Measurements from ENCODE around the gene FBLN5. TPM values are rescaled to one million over a fixed set of nuclear protein-coding genes. Genes with fewer than 3 reads are reported as not detected.

The FBLN5 gene
- total RNA-seq, 1 donor from 2014 or later = 2.2 TPM

DNA sequence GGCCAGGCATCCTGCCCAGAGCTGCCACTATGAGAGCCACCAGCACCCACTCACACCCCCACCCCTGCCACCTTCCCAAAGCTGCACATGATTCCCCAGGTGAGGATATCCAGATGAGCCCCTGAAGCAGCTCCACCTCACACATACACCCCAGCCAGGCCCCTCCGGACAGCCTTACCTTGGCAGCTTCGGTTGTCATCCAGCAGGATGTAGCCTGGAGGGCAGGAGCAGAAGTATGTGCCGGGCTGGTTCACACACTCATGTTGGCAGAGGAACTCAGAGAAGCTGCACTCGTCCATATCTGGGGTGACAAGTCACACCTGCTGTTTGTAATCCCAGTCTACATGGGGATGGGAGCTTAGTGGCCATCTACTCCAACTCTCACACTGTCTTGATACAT, 64.7 kb downstream of the FBLN5 start:
- TF ChIP-seq, protein P1, sequence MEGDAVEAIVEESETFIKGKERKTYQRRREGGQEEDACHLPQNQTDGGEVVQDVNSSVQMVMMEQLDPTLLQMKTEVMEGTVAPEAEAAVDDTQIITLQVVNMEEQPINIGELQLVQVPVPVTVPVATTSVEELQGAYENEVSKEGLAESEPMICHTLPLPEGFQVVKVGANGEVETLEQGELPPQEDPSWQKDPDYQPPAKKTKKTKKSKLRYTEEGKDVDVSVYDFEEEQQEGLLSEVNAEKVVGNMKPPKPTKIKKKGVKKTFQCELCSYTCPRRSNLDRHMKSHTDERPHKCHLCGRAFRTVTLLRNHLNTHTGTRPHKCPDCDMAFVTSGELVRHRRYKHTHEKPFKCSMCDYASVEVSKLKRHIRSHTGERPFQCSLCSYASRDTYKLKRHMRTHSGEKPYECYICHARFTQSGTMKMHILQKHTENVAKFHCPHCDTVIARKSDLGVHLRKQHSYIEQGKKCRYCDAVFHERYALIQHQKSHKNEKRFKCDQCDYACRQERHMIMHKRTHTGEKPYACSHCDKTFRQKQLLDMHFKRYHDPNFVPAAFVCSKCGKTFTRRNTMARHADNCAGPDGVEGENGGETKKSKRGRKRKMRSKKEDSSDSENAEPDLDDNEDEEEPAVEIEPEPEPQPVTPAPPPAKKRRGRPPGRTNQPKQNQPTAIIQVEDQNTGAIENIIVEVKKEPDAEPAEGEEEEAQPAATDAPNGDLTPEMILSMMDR (conservative IDR thresholded peaks at IDR 0.05; ENCODE audit: low read depth, low read length) = no peak
- DNase-seq (ENCODE audit: low read depth) = no peak
- no peak overlapping the region for H3K4me3 ChIP-seq (ENCODE audit: low read depth, low read length)

DNA sequence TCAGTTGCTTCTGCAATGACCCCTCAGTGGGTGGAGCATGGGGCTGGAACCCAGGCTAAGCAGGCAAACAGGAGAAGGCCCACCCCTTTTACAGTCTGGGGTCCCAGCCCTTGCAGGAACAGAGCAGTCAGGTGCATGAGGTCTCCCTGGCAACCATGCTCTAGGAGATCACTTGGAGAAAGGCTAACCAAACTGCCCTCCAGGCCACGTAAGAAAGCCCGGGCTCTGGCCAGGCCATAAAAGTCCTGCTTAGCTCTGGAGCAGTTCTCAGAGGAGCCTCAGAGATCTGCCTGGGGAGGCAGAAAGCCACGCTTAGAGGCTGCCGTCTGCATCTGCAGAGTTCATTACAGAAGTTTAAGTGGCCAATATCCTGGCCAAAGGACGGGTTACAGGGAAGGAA, 65.1 kb downstream of the FBLN5 start:
- no peak overlapping the region for H3K4me3 ChIP-seq (ENCODE audit: low read depth, low read length)
- TF ChIP-seq, protein P1 (conservative IDR thresholded peaks at IDR 0.05; ENCODE audit: low read depth, low read length) = no peak
- DNase-seq (ENCODE audit: low read depth) = no peak

DNA sequence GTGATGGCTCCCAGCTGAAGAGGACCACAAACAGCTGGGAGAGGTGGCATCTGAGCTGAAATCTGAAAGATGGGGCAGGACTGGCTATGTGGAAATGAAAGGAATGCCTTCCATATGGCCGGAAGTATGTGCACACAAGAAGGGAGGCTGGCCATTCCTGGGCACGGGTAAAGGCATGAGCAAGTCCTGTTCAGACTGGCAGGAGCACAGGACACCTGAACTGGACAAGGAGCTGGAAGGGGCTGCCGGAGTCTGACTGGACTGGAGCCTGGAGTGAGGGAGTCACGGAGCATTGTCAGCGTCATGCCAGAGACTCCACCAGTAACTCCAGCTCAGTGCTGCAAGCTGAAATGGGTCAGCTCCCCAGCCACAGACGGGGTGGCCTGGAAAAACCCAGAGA, 68.3 kb downstream of the FBLN5 start:
- no peak overlapping the region for H3K4me3 ChIP-seq (ENCODE audit: low read depth, low read length)
- DNase-seq (ENCODE audit: low read depth) = no peak
- TF ChIP-seq, protein P1 (conservative IDR thresholded peaks at IDR 0.05; ENCODE audit: low read depth, low read length) = no peak

DNA sequence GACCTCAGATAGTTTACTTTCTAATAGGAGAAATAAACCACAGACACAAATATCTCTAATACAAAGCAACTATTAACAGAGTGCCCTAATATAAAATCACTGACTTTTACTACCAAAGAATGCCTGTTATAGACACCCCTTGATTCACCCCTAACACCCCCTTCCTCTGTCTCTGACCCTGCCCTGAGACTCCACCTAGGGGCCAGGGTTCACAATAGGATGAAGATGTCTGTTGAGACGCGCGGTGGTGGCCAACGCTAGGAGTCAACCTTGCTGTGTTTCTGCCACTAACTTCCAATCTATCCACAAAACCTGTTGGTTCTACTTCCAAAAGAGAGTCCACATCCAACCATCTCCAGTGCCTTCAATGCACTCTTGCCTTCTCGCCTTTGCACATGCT, 69.2 kb downstream of the FBLN5 start:
- no peak overlapping the region for H3K4me3 ChIP-seq (ENCODE audit: low read depth, low read length)
- TF ChIP-seq, protein P1 (conservative IDR thresholded peaks at IDR 0.05; ENCODE audit: low read depth, low read length) = no peak
- no peak for DNase-seq (ENCODE audit: low read depth)

DNA sequence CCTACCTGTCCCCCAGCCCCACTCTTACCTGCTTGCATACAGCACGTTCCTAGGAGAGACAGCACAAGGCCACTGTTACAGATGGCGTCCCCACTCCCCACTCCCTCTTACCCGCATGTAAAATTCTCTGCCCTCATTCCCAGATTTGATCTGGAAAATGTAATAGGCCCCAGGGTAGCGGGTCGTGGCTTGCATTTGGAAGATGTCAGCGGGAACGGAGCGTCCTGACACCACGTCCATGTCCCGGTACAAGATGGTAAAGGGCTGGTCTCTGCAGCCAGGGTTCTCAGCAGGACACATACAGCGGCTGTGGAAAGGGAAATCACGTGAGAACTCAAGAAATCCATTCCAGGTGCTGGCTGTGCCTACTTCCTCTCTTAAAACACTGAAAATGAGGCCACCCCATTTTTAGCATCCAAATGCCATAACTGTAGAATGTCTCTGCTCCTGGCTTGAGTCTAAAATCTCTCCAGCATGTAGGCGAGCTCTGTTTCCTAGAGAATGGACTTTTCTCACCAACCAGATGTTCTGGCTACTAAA, 70.0 kb downstream of the FBLN5 start:
- no peak overlapping the region for H3K4me3 ChIP-seq (ENCODE audit: low read depth, low read length)
- no peak for DNase-seq (ENCODE audit: low read depth)
- TF ChIP-seq, protein P1 (conservative IDR thresholded peaks at IDR 0.05; ENCODE audit: low read depth, low read length) = no peak

DNA sequence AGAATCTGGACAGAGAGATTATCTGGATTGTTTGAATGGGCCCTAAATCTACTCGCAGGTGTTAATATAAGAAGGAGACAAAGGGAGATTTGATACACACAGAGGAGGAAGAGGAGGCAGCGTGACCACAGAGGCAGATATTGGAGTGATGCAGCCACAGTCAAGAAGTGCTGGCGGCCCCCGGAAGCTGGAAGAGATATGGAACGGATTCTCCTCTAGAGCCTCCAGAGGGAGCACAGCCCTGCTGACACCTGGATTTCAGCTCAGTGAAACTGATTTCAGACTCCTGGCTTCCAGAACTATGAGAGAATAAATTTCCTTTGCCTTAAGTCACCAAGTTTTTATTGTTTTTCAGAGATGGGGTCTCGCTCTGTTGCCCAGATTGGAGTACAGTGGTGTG, 71.0 kb downstream of the FBLN5 start:
- TF ChIP-seq, protein P1 (conservative IDR thresholded peaks at IDR 0.05; ENCODE audit: low read depth, low read length) = no peak
- DNase-seq (ENCODE audit: low read depth) = no peak
- H3K4me3 ChIP-seq (ENCODE audit: low read depth, low read length) = no peak overlapping the region

DNA sequence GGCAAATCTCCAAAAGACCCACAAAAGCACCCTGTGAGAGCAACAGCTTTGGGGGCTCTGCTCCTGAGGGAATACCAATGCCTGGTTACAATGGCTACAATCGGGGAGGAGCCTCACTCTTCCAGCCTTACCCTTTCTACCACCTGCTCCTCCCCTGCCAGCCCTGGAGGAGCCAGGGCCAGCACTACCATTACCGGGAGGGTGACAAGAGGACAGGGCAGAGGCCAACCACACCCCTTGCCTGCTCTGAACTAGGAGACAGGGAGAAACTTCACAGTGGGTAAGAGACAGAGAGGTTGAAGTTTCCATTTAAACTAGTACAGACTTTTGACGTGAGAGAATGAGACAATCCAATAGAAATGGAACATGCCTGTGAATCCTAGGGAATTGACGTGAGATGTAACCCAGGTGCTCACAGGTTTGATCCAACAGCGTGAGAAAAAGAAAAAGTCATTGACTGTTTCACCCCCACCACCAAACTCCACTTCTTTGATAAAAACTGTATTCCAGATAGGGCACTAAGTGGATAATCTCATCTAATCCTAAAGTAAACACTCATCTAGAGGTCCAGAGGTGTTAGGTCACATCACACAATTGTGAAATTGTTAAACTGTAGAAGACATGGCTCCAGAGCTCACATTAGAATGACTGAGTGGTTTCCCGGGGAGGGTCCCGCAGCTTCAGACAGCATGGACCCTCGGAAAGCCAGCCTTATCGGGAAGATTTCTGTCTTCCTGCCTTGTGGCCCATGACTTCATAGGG, 71.8 kb downstream of the FBLN5 start:
- TF ChIP-seq, protein P1 (conservative IDR thresholded peaks at IDR 0.05; ENCODE audit: low read depth, low read length) = no peak
- no peak for DNase-seq (ENCODE audit: low read depth)
- H3K4me3 ChIP-seq (ENCODE audit: low read depth, low read length) = no peak overlapping the region
